Liver (tissue), 9 donors: ENCODE results near the gene FOXI1. TPM values are rescaled to one million over a fixed set of nuclear protein-coding genes. Genes with fewer than 3 reads are reported as not detected.

ENCODE experiments used
- DNase-seq: peaks from one replicate; pipeline ENCODE4 v3.0.0-alpha.2; 2017; ENCODE audit warnings: low spot score
- H3K27ac ChIP-seq, 2 donors: one replicate each; pipeline ENCODE4 v1.7.0; 2013; ENCODE audit warnings: inconsistent platforms in 2 of 2, low read length in 2 of 2, control low read depth in 1 of 2, low read depth in 1 of 2, mild to moderate bottlenecking in 1 of 2
- H3K27me3 ChIP-seq, 4 donors: one replicate each; pipeline versions ENCODE4 v1.6.1 to v1.7.0; 2013; ENCODE audit warnings: low read length in 3 of 4, inconsistent platforms in 1 of 4, mild to moderate bottlenecking in 1 of 4, moderate library complexity in 1 of 4; ENCODE audit not compliant: control insufficient read depth in 4 of 4, insufficient read depth in 4 of 4
- H3K36me3 ChIP-seq, 4 donors: one replicate each; pipeline versions ENCODE4 v1.6.1 to v1.7.0; 2013; ENCODE audit warnings: low read length in 3 of 4, mild to moderate bottlenecking in 3 of 4, low read depth in 1 of 4, moderate library complexity in 1 of 4; ENCODE audit not compliant: control insufficient read depth in 4 of 4, insufficient read depth in 3 of 4
- H3K4me1 ChIP-seq, 4 donors: one replicate each; pipeline versions ENCODE4 v1.6.1 to v1.7.0; 2013; ENCODE audit warnings: low read length in 3 of 4, mild to moderate bottlenecking in 3 of 4, moderate library complexity in 1 of 4; ENCODE audit not compliant: control insufficient read depth in 4 of 4, insufficient read depth in 4 of 4
- H3K4me3 ChIP-seq, 3 donors: one replicate each; pipeline versions ENCODE4 v1.6.1 to v1.7.0; 2013; ENCODE audit warnings: low read length in 3 of 3, control low read depth in 1 of 3, low read depth in 1 of 3, mild to moderate bottlenecking in 1 of 3
- H3K9ac ChIP-seq, 2 donors: one replicate each; pipeline ENCODE4 v1.7.0; 2013; ENCODE audit warnings: low read length in 2 of 2, mild to moderate bottlenecking in 2 of 2, moderate library complexity in 2 of 2, control low read depth in 1 of 2, low read depth in 1 of 2
- H3K9me3 ChIP-seq, 4 donors: one replicate each; pipeline versions ENCODE4 v1.6.1 to v1.7.0; 2013; ENCODE audit warnings: low read length in 3 of 4; ENCODE audit not compliant: control insufficient read depth in 4 of 4
- CTCF ChIP-seq: fragments of 150-350 bp; IDR thresholded peaks from 2 replicates; pipeline ENCODE4 v1.5.1; 2017; ENCODE audit warnings: improper control_type of control experiment, low read depth, low read length; ENCODE audit not compliant: missing input control
- EGR1 ChIP-seq, 2 donors: IDR thresholded peaks; 2 replicates each; pipeline ENCODE4 v1.6.1; 2016 to 2018; ENCODE audit warnings: antibody characterized with exemption in 2 of 2, low read depth in 2 of 2
- FOXA1 ChIP-seq: IDR thresholded peaks from 2 replicates; pipeline ENCODE4 v1.6.1; 2016; ENCODE audit warnings: antibody characterized with exemption
- FOXA2 ChIP-seq: IDR thresholded peaks from 2 replicates; pipeline ENCODE4 v1.6.1; 2016; ENCODE audit warnings: antibody characterized with exemption
- GABPA ChIP-seq, 2 donors: IDR thresholded peaks in 1 of 2; conservative IDR thresholded peaks in 1 of 2; 2 replicates each; pipeline ENCODE4 v1.6.1; 2016; ENCODE audit warnings: antibody characterized with exemption in 2 of 2, mild to moderate bottlenecking in 1 of 2, moderate library complexity in 1 of 2
- HNF4A ChIP-seq, 2 donors: conservative IDR thresholded peaks; 2 replicates each; pipeline ENCODE4 v1.6.1; 2016; ENCODE audit warnings: antibody characterized with exemption in 2 of 2, mild to moderate bottlenecking in 2 of 2
- HNF4G ChIP-seq: IDR thresholded peaks from 2 replicates; pipeline ENCODE4 v1.6.1; 2016; ENCODE audit warnings: antibody characterized with exemption
- JUND ChIP-seq, 2 donors: IDR thresholded peaks; 2 replicates each; pipeline ENCODE4 v1.6.1; 2016; ENCODE audit warnings: antibody characterized with exemption in 2 of 2
- MAX ChIP-seq: IDR thresholded peaks from 2 replicates; pipeline ENCODE4 v1.6.1; 2016; ENCODE audit warnings: antibody characterized with exemption
- NR2F2 ChIP-seq: IDR thresholded peaks from 2 replicates; pipeline ENCODE4 v1.6.1; 2016; ENCODE audit warnings: antibody characterized with exemption
- RAD21 ChIP-seq, 2 donors: IDR thresholded peaks; 2 replicates each; pipeline ENCODE4 v1.6.1; 2016; ENCODE audit warnings: antibody characterized with exemption in 2 of 2, mild to moderate bottlenecking in 2 of 2
- REST ChIP-seq: IDR thresholded peaks from 2 replicates; pipeline ENCODE4 v1.6.1; 2016; ENCODE audit warnings: antibody characterized with exemption, mild to moderate bottlenecking
- RXRA ChIP-seq, 2 donors: IDR thresholded peaks; 2 replicates each; pipeline ENCODE4 v1.6.1; 2017 to 2018; ENCODE audit warnings: antibody characterized with exemption in 2 of 2, mild to moderate bottlenecking in 1 of 2
- SP1 ChIP-seq: IDR thresholded peaks from 2 replicates; pipeline ENCODE4 v1.6.1; 2018; ENCODE audit warnings: antibody characterized with exemption, mild to moderate bottlenecking
- TAF1 ChIP-seq: conservative IDR thresholded peaks from 2 replicates; pipeline ENCODE4 v1.6.1; 2016; ENCODE audit warnings: antibody characterized with exemption, mild to moderate bottlenecking
- YY1 ChIP-seq: IDR thresholded peaks from 2 replicates; pipeline ENCODE4 v1.6.1; 2016; ENCODE audit warnings: antibody characterized with exemption, mild to moderate bottlenecking
- WGBS: extraction: QIAGEN DNeasy Blood & Tissue Kit; methylation state at CpG from one replicate; pipeline ENCODE4 v1.1.7; 2013; 5-methylcytosine and 5-hydroxymethylcytosine counted together
- polyA plus RNA-seq, 2 donors: library from polyadenylated mRNA; stranded (reverse) in 1 of 2; unstranded in 1 of 2; fragments of 200-250 nt in 1 of 2; fragments of >200 nt in 1 of 2; fragmentation: Nextera tagmentation in 1 of 2; extraction: Ambion mirVana in 1 of 2; gene quantifications; one replicate each; pipeline versions ENCODE4 v1.2.1 to v1.2.3, GENCODE V29; 2013 to 2015
- total RNA-seq, 2 donors: library from RNA; depleted of rRNA; stranded (reverse); fragments of >200 nt; gene quantifications; one replicate each; pipeline ENCODE4 v1.2.3, GENCODE V29; 2014
- TF ChIP-seq, protein P1 (sequence below): IDR thresholded peaks from 2 replicates; pipeline ENCODE4 v1.6.1; 2016; ENCODE audit warnings: antibody characterized with exemption
- TF ChIP-seq, protein P2 (sequence below): IDR thresholded peaks from 2 replicates; pipeline ENCODE4 v1.6.1; 2016; ENCODE audit warnings: antibody characterized with exemption
- donor health status: healthy.
- donor health status: healthy.
- donor health status: healthy.
- donor health status: healthy.
- donor health status: healthy.

The FOXI1 gene
- total and polyA plus RNA-seq, 4 donors = not detected

- Histone ChIP-seq H3K27ac (no peak overlapping the region), H3K9me3 (no peaks in the 10 kb centered on the region), H3K27me3 (no peaks in the 10 kb centered on the region), H3K4me1 (peaks cover 0 to 4% (median 0%) of the 10 kb centered on the region in 4 donors), H3K9ac (no peak overlapping the region), H3K4me3 (no peak overlapping the region), H3K36me3 (no peaks in the 10 kb centered on the region)
- 46% methylated on average over 1 of the region's 1 CpG for WGBS
- no peak for DNase-seq
- TF ChIP-seq MAX = no peak
- TF ChIP-seq TAF1 = no peak
- TF ChIP-seq NR2F2 = no peak
- no peak for TF ChIP-seq HNF4G
- TF ChIP-seq EGR1 (IDR thresholded peaks at IDR 0.05; ENCODE audit: low read depth in 2 of 2) = no peak
- TF ChIP-seq YY1 = no peak
- no peak for TF ChIP-seq RXRA (IDR thresholded peaks at IDR 0.05)
- no peak for TF ChIP-seq GABPA (IDR thresholded peaks at IDR 0.05 in 1 of 2, conservative IDR thresholded peaks at IDR 0.05 in 1 of 2)
- TF ChIP-seq SP1 = no peak
- TF ChIP-seq, protein P1, sequence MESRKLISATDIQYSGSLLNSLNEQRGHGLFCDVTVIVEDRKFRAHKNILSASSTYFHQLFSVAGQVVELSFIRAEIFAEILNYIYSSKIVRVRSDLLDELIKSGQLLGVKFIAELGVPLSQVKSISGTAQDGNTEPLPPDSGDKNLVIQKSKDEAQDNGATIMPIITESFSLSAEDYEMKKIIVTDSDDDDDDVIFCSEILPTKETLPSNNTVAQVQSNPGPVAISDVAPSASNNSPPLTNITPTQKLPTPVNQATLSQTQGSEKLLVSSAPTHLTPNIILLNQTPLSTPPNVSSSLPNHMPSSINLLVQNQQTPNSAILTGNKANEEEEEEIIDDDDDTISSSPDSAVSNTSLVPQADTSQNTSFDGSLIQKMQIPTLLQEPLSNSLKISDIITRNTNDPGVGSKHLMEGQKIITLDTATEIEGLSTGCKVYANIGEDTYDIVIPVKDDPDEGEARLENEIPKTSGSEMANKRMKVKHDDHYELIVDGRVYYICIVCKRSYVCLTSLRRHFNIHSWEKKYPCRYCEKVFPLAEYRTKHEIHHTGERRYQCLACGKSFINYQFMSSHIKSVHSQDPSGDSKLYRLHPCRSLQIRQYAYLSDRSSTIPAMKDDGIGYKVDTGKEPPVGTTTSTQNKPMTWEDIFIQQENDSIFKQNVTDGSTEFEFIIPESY = no peak
- TF ChIP-seq HNF4A (conservative IDR thresholded peaks at IDR 0.05) = no peak
- TF ChIP-seq JUND (IDR thresholded peaks at IDR 0.05) = no peak
- no peak for TF ChIP-seq FOXA2
- no peak for TF ChIP-seq FOXA1
- no peak for TF ChIP-seq RAD21 (IDR thresholded peaks at IDR 0.05)
- TF ChIP-seq, protein P2, sequence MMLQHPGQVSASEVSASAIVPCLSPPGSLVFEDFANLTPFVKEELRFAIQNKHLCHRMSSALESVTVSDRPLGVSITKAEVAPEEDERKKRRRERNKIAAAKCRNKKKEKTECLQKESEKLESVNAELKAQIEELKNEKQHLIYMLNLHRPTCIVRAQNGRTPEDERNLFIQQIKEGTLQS = no peak
- no peak for TF ChIP-seq CTCF
- no peak for TF ChIP-seq REST
These were observed 10.1 kb upstream of the FOXI1 start for GRCh38 chr5:170095646-170096045.
